ENCODE measurements around the gene CCP110. TPM values are rescaled to one million over a fixed set of nuclear protein-coding genes. Genes with fewer than 3 reads are reported as not detected.
A peak's percentile ranks its signal among the peaks of the same experiment; 100 is the strongest.

CCP110 gene
- total and polyA plus RNA-seq, 2 of the 13 experiments (the other 11 are each of a cell fraction or from before 2014, with no cell fraction given) = 10.0 to 11.1 TPM

DNA sequence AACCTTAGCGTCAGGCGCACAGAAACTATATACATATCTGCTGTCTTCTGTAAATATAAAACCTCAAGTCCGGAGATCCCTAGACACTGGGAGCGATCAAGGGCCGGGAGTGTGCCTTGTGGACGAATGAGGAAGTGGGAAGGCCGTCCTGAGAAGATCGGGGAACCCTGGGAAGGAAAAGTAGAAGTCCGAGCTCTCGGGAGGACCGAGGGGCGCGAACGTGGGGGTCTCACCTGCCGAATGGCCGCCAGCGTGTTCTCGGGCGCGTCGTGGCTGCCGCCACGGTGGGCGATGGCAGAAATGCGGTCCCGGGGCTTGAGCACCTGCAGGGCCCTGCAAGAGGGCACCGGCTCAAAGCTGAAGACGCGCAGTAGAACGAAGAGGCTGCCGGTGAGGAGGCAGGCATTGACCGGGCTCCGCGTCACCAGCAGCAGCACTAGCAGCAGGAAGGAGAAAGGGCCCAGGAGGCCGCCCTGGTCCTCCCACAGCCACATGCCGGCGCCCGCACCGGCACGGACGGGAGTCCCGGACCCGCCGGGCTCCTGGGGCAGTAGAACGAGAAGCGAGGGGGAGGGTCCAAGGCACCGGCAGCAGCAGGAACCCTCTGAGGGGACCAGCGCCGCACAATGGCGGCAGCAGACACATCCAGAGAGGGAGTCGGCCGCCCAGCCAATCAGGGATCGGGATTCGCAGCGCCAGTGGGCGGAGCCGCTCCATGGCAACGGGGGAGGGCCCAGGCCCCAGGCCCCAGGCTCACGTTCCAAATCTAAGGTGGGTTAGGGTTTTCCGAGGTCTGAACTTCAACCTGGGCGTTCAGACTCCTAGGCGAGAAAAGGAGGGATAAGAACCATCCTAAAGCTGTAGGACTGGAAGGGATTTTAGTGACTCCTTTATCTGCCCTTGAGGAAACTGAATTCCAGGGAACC, 2.0 kb upstream of the CCP110 start, which contains the start of gene GDE1 (continued):
- TF ChIP-seq LCORL (IDR thresholded peaks at IDR 0.05) (no peak), LCORL (CRISPR knock-in tag; IDR thresholded peaks at IDR 0.05) (peak; percentile 45; the same call in 1 of the 2 replicates), BCLAF1 (IDR thresholded peaks at IDR 0.05) (no peak), CHCHD3 (CRISPR knock-in tag; IDR thresholded peaks at IDR 0.05) (peak; percentile 83), AGO1 (IDR thresholded peaks at IDR 0.05; ENCODE audit: low read depth, low read length, poor library complexity, severe bottlenecking) (peak; percentile 89), SP140L (CRISPR knock-in tag; IDR thresholded peaks at IDR 0.05; ENCODE audit: borderline replicate concordance) (no peak), FOXP1 (IDR thresholded peaks at IDR 0.05) (no peak), FOXP1 (CRISPR knock-in tag; IDR thresholded peaks at IDR 0.05) (no peak), ZNF549 (CRISPR knock-in tag; IDR thresholded peaks at IDR 0.05) (no peak), ZZZ3 (CRISPR knock-in tag; IDR thresholded peaks at IDR 0.05; ENCODE audit: borderline replicate concordance) (no peak), PREB (CRISPR knock-in tag; IDR thresholded peaks at IDR 0.05) (no peak), SAP130 (CRISPR knock-in tag; IDR thresholded peaks at IDR 0.05; ENCODE audit: low read depth) (peak; percentile 91), PPARG (CRISPR knock-in tag; conservative IDR thresholded peaks at IDR 0.05) (peak; percentile 61; the same call in 1 of the 2 replicates), MYC (CRISPR knock-in tag; IDR thresholded peaks at IDR 0.05; ENCODE audit: borderline replicate concordance) (peak; percentile 88; the same call in 1 of the 2 replicates), ZNF790 (CRISPR knock-in tag; IDR thresholded peaks at IDR 0.05; ENCODE audit: borderline replicate concordance) (peak; percentile 71; the same call in 1 of the 2 replicates), PAXIP1 (CRISPR knock-in tag; conservative IDR thresholded peaks at IDR 0.05) (peak; percentile 46), TBX2 (CRISPR knock-in tag; IDR thresholded peaks at IDR 0.05; ENCODE audit: borderline replicate concordance) (peak; percentile 85), FIP1L1 (IDR thresholded peaks at IDR 0.05; ENCODE audit: borderline replicate concordance, insufficient read depth, low read depth, low read length) (no peak), RXRB (CRISPR knock-in tag; IDR thresholded peaks at IDR 0.05; ENCODE audit: borderline replicate concordance) (0 out of 2 replicates have a peak, but pooled peaks have one; percentile 51)
- TF ChIP-seq, protein P1, sequence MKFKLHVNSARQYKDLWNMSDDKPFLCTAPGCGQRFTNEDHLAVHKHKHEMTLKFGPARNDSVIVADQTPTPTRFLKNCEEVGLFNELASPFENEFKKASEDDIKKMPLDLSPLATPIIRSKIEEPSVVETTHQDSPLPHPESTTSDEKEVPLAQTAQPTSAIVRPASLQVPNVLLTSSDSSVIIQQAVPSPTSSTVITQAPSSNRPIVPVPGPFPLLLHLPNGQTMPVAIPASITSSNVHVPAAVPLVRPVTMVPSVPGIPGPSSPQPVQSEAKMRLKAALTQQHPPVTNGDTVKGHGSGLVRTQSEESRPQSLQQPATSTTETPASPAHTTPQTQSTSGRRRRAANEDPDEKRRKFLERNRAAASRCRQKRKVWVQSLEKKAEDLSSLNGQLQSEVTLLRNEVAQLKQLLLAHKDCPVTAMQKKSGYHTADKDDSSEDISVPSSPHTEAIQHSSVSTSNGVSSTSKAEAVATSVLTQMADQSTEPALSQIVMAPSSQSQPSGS (CRISPR knock-in tag; IDR thresholded peaks at IDR 0.05) = peak; percentile 42; the same call in 1 of the 2 replicates
